ENCODE measurements around the gene TEKT2. TPM values are rescaled to one million over a fixed set of nuclear protein-coding genes. Genes with fewer than 3 reads are reported as not detected.

The TEKT2 gene
- total RNA-seq, 1 experiment from 2014 or later: not detected

- no peaks in the 10 kb centered on the region for H3K27me3 Mint-ChIP-seq (ENCODE audit: insufficient read depth, unreplicated experiment)
- no peak for TF ChIP-seq CTCF (IDR thresholded peaks at IDR 0.05; ENCODE audit: unreplicated experiment)
- DNase-seq (ENCODE audit: unreplicated experiment): no peak
- no peaks in the 10 kb centered on the region for H3K4me1 Mint-ChIP-seq (ENCODE audit: insufficient read depth, unreplicated experiment)
- ChIA-PET CTCF (interaction anchor here (0.6 kb wide), 2 partner anchors 247 to 499 kb away, joined by 3 read pairs; no protein-coding TSS in a partner anchor), POLR2A (no interaction called here)
- BruUV-seq (replicated peaks): no TSS peak
- no peak overlapping the region for H3K27ac Mint-ChIP-seq (ENCODE audit: low read depth, unreplicated experiment)
- H3K9me3 Mint-ChIP-seq (ENCODE audit: unreplicated experiment): no peaks in the 10 kb centered on the region
- H3K4me3 Mint-ChIP-seq (ENCODE audit: unreplicated experiment): no peak overlapping the region
- peaks cover 73% of the 10 kb centered on the region for H3K36me3 Mint-ChIP-seq (ENCODE audit: insufficient read depth, unreplicated experiment)
- intact Hi-C loops (cut with micrococcal nuclease): no loop called here
These were observed 43.7 kb upstream of the TEKT2 start for GRCh38 chr1:36040238-36040637.

GRCh38 chr1:36051821-36052220, 32.1 kb upstream of the TEKT2 start:
- Mint-ChIP-seq H3K4me3 (ENCODE audit: unreplicated experiment) (no peak overlapping the region), H3K27me3 (ENCODE audit: insufficient read depth, unreplicated experiment) (no peaks in the 10 kb centered on the region), H3K9me3 (ENCODE audit: unreplicated experiment) (no peaks in the 10 kb centered on the region), H3K36me3 (ENCODE audit: insufficient read depth, unreplicated experiment) (peaks cover 56% of the 10 kb centered on the region), H3K4me1 (ENCODE audit: insufficient read depth, unreplicated experiment) (no peaks in the 10 kb centered on the region), H3K27ac (ENCODE audit: low read depth, unreplicated experiment) (no peak overlapping the region)
- ChIA-PET CTCF (no interaction called here), POLR2A (no interaction called here)
- intact Hi-C loops (cut with micrococcal nuclease): no loop called here
- no TSS peak for BruUV-seq (replicated peaks)
- TF ChIP-seq CTCF (IDR thresholded peaks at IDR 0.05; ENCODE audit: unreplicated experiment): no peak
- DNase-seq (ENCODE audit: unreplicated experiment): no peak

GRCh38 chr1:36053978-36054377, 29.9 kb upstream of the TEKT2 start:
- no peak overlapping the region for H3K27ac Mint-ChIP-seq (ENCODE audit: low read depth, unreplicated experiment)
- no peak for DNase-seq (ENCODE audit: unreplicated experiment)
- H3K4me3 Mint-ChIP-seq (ENCODE audit: unreplicated experiment): no peak overlapping the region
- H3K9me3 Mint-ChIP-seq (ENCODE audit: unreplicated experiment): no peaks in the 10 kb centered on the region
- no peaks in the 10 kb centered on the region for H3K4me1 Mint-ChIP-seq (ENCODE audit: insufficient read depth, unreplicated experiment)
- no peaks in the 10 kb centered on the region for H3K27me3 Mint-ChIP-seq (ENCODE audit: insufficient read depth, unreplicated experiment)
- intact Hi-C loops (cut with micrococcal nuclease): no loop called here
- ChIA-PET POLR2A (no interaction called here), CTCF (interaction anchor here (0.9 kb wide), 1 partner anchor 128 kb away, joined by 3 read pairs; no protein-coding TSS in a partner anchor)
- TF ChIP-seq CTCF (IDR thresholded peaks at IDR 0.05; ENCODE audit: unreplicated experiment): no peak
- peaks cover 46% of the 10 kb centered on the region for H3K36me3 Mint-ChIP-seq (ENCODE audit: insufficient read depth, unreplicated experiment)
- no TSS peak for BruUV-seq (replicated peaks)

GRCh38 chr1:36055706-36056105, 28.2 kb upstream of the TEKT2 start:
- Mint-ChIP-seq H3K4me1 (ENCODE audit: insufficient read depth, unreplicated experiment) (no peaks in the 10 kb centered on the region), H3K36me3 (ENCODE audit: insufficient read depth, unreplicated experiment) (peaks cover 31% of the 10 kb centered on the region), H3K27ac (ENCODE audit: low read depth, unreplicated experiment) (no peak overlapping the region), H3K9me3 (ENCODE audit: unreplicated experiment) (no peaks in the 10 kb centered on the region), H3K4me3 (ENCODE audit: unreplicated experiment) (no peak overlapping the region), H3K27me3 (ENCODE audit: insufficient read depth, unreplicated experiment) (no peaks in the 10 kb centered on the region)
- ChIA-PET CTCF (no interaction called here), POLR2A (no interaction called here)
- no peak for TF ChIP-seq CTCF (IDR thresholded peaks at IDR 0.05; ENCODE audit: unreplicated experiment)
- no TSS peak for BruUV-seq (replicated peaks)
- intact Hi-C loops (cut with micrococcal nuclease): no loop called here
- no peak for DNase-seq (ENCODE audit: unreplicated experiment)
